COLO829 (cell line): ENCODE data around the gene ARHGEF17.

Experiments
- DNase-seq: peaks from one replicate; pipeline ENCODE4 v3.0.0; 2012; ENCODE audit warnings: low spot score

ARHGEF17 gene

GRCh38 chr11:73412308-73412707 lies 104.2 kb downstream of the ARHGEF17 start:
- DNase-seq, result peak; percentile 74

- DNase-seq, result no peak
Observed at GRCh38 chr11:73413256-73413655, 105.2 kb downstream of the ARHGEF17 start.

- peak; percentile 40 for DNase-seq
Observed at GRCh38 chr11:73414977-73415651, 107.0 kb downstream of the ARHGEF17 start.

- DNase-seq, result peak; percentile 29
Observed at GRCh38 chr11:73415854-73416615, 108.0 kb downstream of the ARHGEF17 start.

- no peak for DNase-seq
Observed at GRCh38 chr11:73416786-73417185, 108.7 kb downstream of the ARHGEF17 start.
